WTC11 (cell line): ENCODE measurements around the gene AFG3L2. TPM values are rescaled to one million over a fixed set of nuclear protein-coding genes. Genes with fewer than 3 reads are reported as not detected.

Experiments used
- ATAC-seq: fragments of 200-7000 bp; cut with Tn5 transposase; 2 replicates; pipeline ENCODE4 v1.10.0; 2021; ENCODE audit warnings: mild to moderate bottlenecking, moderate library complexity
- CTCF ChIA-PET: fragments of 300-600 bp; sonication (Branson Sonifier 250); formaldehyde crosslinking; loops from one replicate; lab custom pipeline; 2021; ENCODE audit warnings: antibody characterized with exemption; lab: Charles Lee
- POLR2A ChIA-PET: fragments of 350-600 bp; sonication (Branson Sonifier 250); formaldehyde crosslinking; loops from one replicate; lab custom pipeline; 2021; ENCODE audit warnings: antibody characterized with exemption; lab: Charles Lee
- DNase-seq: peaks from one replicate; pipeline ENCODE4 v3.0.0; 2021; ENCODE audit warnings: low spot score
- H3K27ac Mint-ChIP-seq: 2 replicates; pipeline ENCODE4 v1.8.0; 2021; ENCODE audit warnings: mixed read lengths
- H3K27me3 Mint-ChIP-seq: 2 replicates; pipeline ENCODE4 v1.8.0; 2021; ENCODE audit warnings: low read depth, mild to moderate bottlenecking, moderate library complexity, mixed read lengths
- H3K36me3 Mint-ChIP-seq: 2 replicates; pipeline ENCODE4 v1.8.0; 2021; ENCODE audit warnings: mixed read lengths
- H3K4me1 Mint-ChIP-seq: 2 replicates; pipeline ENCODE4 v1.8.0; 2022; ENCODE audit warnings: mixed read lengths
- H3K4me3 Mint-ChIP-seq: 2 replicates; pipeline ENCODE4 v1.8.0; 2021; ENCODE audit warnings: mild to moderate bottlenecking, moderate library complexity, mixed read lengths
- H3K9me3 Mint-ChIP-seq: 2 replicates; pipeline ENCODE4 v1.8.0; 2021; ENCODE audit warnings: mixed read lengths
- FOXK1 ChIP-seq: sonication (generic); formaldehyde crosslinking; IDR thresholded peaks from 2 replicates; pipeline ENCODE4 v1.8.0; 2022; ENCODE audit warnings: mild to moderate bottlenecking, moderate library complexity, missing genetic modification reagents
- JUN ChIP-seq: sonication (generic); formaldehyde crosslinking; IDR thresholded peaks from 2 replicates; pipeline ENCODE4 v1.8.0; 2023; ENCODE audit warnings: mild to moderate bottlenecking, missing genetic modification reagents
- NFYB ChIP-seq: sonication (generic); formaldehyde crosslinking; conservative IDR thresholded peaks from 2 replicates; pipeline ENCODE4 v1.8.0; 2022; ENCODE audit warnings: low read depth, missing genetic modification reagents
- SOX15 ChIP-seq: fragments of 250-450 bp; sonication (Bioruptor Pico); IDR thresholded peaks from 2 replicates; pipeline ENCODE4 v1.9.0; 2021; ENCODE audit warnings: mild to moderate bottlenecking
- TP53 ChIP-seq: sonication (generic); formaldehyde crosslinking; IDR thresholded peaks from 2 replicates; pipeline ENCODE4 v1.8.1; 2023; ENCODE audit warnings: mild to moderate bottlenecking, missing genetic modification reagents
- ZNF671 ChIP-seq: fragments of 250-450 bp; sonication (Bioruptor Pico); IDR thresholded peaks from 2 replicates; pipeline ENCODE4 v1.8.0; 2021; ENCODE audit warnings: mild to moderate bottlenecking
- total RNA-seq: library from RNA; stranded (reverse); gene quantifications from 3 replicates; pipeline ENCODE4 v1.2.3, GENCODE V29; 2021
- TF ChIP-seq, protein P1 (sequence below): sonication (generic); formaldehyde crosslinking; IDR thresholded peaks from 2 replicates; pipeline ENCODE4 v1.8.1; 2023; ENCODE audit warnings: mild to moderate bottlenecking, missing genetic modification reagents, moderate library complexity
- TF ChIP-seq, protein P2 (sequence below): sonication (generic); formaldehyde crosslinking; IDR thresholded peaks from 2 replicates; pipeline ENCODE4 v1.8.1; 2022; ENCODE audit warnings: low read depth, missing genetic modification reagents, borderline replicate concordance
- TF ChIP-seq, protein P3 (sequence below): fragments of 250-450 bp; sonication (Bioruptor Pico); IDR thresholded peaks from 2 replicates; pipeline ENCODE4 v1.9.0; 2021; ENCODE audit warnings: mild to moderate bottlenecking
- TF ChIP-seq, protein P4 (sequence below): sonication (generic); formaldehyde crosslinking; IDR thresholded peaks from 2 replicates; pipeline ENCODE4 v1.8.1; 2023; ENCODE audit warnings: mild to moderate bottlenecking, missing genetic modification reagents
- TF ChIP-seq, protein P5 (sequence below): sonication (generic); formaldehyde crosslinking; IDR thresholded peaks from 2 replicates; pipeline ENCODE4 v1.8.0; 2022; ENCODE audit warnings: mild to moderate bottlenecking, missing genetic modification reagents
- TF ChIP-seq, protein P6 (sequence below): sonication (generic); formaldehyde crosslinking; IDR thresholded peaks from 2 replicates; pipeline ENCODE4 v1.8.0; 2022; ENCODE audit warnings: mild to moderate bottlenecking, missing genetic modification reagents
- TF ChIP-seq, protein P7 (sequence below): sonication (generic); formaldehyde crosslinking; IDR thresholded peaks from 2 replicates; pipeline ENCODE4 v1.8.1; 2023; ENCODE audit warnings: mild to moderate bottlenecking, missing genetic modification reagents

Gene AFG3L2
- total RNA-seq, 1 experiment from 2014 or later, result 109 TPM

DNA sequence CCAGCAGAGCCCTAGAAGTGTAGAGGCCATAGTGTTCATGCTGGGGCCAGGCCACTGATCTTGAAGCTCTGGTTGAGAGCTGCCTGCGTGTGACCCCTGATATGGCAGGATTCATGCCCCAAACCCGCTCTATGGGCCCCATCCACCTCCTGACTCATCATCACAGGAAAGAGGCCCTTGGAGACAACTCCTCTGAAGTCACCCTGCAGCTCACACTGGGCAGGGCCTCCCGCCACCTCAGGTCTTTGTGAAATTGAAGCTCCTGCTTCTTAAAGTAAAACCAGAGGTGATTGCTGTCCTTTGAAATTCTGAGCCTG lies 81.0 kb downstream of the AFG3L2 start:
- Mint-ChIP-seq H3K9me3 (peaks cover 5% of the 10 kb centered on the region; the same call in 1 of the 2 replicates), H3K36me3 (peaks cover 5% of the 10 kb centered on the region; the same call in 1 of the 2 replicates), H3K27me3 (no peaks in the 10 kb centered on the region), H3K4me1 (peaks cover 6% of the 10 kb centered on the region), H3K27ac (no peak overlapping the region), H3K4me3 (no peak overlapping the region)
- CTCF ChIA-PET, result interaction anchor here (0.9 kb wide), 1 partner anchor 32 kb away, joined by 3 read pairs; no protein-coding TSS in a partner anchor
- DNase-seq (no peak), ATAC-seq (no peak)
- TF ChIP-seq, protein P1, sequence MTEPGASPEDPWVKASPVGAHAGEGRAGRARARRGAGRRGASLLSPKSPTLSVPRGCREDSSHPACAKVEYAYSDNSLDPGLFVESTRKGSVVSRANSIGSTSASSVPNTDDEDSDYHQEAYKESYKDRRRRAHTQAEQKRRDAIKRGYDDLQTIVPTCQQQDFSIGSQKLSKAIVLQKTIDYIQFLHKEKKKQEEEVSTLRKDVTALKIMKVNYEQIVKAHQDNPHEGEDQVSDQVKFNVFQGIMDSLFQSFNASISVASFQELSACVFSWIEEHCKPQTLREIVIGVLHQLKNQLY, result no peak
- TF ChIP-seq, protein P2, sequence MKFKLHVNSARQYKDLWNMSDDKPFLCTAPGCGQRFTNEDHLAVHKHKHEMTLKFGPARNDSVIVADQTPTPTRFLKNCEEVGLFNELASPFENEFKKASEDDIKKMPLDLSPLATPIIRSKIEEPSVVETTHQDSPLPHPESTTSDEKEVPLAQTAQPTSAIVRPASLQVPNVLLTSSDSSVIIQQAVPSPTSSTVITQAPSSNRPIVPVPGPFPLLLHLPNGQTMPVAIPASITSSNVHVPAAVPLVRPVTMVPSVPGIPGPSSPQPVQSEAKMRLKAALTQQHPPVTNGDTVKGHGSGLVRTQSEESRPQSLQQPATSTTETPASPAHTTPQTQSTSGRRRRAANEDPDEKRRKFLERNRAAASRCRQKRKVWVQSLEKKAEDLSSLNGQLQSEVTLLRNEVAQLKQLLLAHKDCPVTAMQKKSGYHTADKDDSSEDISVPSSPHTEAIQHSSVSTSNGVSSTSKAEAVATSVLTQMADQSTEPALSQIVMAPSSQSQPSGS (CRISPR knock-in tag), result no peak
- TF ChIP-seq, protein P3, sequence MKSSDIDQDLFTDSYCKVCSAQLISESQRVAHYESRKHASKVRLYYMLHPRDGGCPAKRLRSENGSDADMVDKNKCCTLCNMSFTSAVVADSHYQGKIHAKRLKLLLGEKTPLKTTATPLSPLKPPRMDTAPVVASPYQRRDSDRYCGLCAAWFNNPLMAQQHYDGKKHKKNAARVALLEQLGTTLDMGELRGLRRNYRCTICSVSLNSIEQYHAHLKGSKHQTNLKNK, result no peak
- POLR2A ChIA-PET, result no interaction called here

DNA sequence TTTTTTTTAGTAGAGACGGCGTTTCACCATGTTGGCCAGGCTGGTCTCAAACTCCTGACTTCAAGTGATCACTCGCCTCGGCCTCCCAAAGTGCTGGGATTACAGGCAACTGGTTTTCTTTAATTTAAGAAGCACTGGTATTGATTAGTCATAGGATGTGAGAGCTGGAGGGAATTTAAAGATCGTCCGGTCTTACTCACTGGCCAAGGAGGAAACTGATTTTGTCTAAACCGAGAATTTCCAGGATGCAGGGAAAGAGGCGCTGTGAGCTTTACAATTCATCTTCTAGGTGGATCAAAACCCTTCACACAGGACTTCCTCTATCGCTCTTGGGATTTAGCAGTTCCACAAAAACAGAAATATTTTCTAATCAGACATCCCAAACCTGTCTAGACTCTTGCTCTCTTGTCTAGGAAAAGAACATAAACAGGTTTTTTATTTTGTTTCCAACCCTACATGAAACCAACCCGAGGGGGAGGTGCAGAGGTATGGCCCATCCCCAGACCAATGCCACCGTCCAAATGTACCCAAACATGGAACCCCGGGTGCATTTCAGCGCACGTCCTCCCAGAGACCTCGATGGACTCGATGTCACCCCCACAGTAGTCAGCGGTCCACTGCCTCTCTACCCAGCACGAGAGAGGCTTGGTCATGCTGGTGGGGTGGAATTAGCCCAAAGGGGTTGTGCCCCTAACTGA lies 81.5 kb downstream of the AFG3L2 start:
- H3K4me1 Mint-ChIP-seq, result peaks cover 6% of the 10 kb centered on the region

More for the DNA sequence above, 81.5 kb downstream of the AFG3L2 start:
- Mint-ChIP-seq H3K27me3 (no peaks in the 10 kb centered on the region), H3K27ac (no peak overlapping the region), H3K9me3 (peaks cover 5% of the 10 kb centered on the region; the same call in 1 of the 2 replicates), H3K4me3 (no peak overlapping the region), H3K36me3 (peaks cover 5% of the 10 kb centered on the region; the same call in 1 of the 2 replicates)
- ATAC-seq (no peak), DNase-seq (no peak)
- no peak for TF ChIP-seq NFYB
- TF ChIP-seq, protein P4, sequence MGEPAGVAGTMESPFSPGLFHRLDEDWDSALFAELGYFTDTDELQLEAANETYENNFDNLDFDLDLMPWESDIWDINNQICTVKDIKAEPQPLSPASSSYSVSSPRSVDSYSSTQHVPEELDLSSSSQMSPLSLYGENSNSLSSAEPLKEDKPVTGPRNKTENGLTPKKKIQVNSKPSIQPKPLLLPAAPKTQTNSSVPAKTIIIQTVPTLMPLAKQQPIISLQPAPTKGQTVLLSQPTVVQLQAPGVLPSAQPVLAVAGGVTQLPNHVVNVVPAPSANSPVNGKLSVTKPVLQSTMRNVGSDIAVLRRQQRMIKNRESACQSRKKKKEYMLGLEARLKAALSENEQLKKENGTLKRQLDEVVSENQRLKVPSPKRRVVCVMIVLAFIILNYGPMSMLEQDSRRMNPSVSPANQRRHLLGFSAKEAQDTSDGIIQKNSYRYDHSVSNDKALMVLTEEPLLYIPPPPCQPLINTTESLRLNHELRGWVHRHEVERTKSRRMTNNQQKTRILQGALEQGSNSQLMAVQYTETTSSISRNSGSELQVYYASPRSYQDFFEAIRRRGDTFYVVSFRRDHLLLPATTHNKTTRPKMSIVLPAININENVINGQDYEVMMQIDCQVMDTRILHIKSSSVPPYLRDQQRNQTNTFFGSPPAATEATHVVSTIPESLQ (CRISPR knock-in tag), result no peak
- TF ChIP-seq FOXK1 (CRISPR knock-in tag), result no peak
- TF ChIP-seq, protein P1, result no peak
- no peak for TF ChIP-seq ZNF671 (CRISPR knock-in tag)
- TF ChIP-seq, protein P5, sequence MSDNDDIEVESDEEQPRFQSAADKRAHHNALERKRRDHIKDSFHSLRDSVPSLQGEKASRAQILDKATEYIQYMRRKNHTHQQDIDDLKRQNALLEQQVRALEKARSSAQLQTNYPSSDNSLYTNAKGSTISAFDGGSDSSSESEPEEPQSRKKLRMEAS (CRISPR knock-in tag), result no peak
- no peak for TF ChIP-seq JUN (CRISPR knock-in tag)
- TF ChIP-seq, protein P6, sequence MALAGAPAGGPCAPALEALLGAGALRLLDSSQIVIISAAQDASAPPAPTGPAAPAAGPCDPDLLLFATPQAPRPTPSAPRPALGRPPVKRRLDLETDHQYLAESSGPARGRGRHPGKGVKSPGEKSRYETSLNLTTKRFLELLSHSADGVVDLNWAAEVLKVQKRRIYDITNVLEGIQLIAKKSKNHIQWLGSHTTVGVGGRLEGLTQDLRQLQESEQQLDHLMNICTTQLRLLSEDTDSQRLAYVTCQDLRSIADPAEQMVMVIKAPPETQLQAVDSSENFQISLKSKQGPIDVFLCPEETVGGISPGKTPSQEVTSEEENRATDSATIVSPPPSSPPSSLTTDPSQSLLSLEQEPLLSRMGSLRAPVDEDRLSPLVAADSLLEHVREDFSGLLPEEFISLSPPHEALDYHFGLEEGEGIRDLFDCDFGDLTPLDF, result no peak
- no peak for TF ChIP-seq TP53 (CRISPR knock-in tag)
- TF ChIP-seq, protein P7, sequence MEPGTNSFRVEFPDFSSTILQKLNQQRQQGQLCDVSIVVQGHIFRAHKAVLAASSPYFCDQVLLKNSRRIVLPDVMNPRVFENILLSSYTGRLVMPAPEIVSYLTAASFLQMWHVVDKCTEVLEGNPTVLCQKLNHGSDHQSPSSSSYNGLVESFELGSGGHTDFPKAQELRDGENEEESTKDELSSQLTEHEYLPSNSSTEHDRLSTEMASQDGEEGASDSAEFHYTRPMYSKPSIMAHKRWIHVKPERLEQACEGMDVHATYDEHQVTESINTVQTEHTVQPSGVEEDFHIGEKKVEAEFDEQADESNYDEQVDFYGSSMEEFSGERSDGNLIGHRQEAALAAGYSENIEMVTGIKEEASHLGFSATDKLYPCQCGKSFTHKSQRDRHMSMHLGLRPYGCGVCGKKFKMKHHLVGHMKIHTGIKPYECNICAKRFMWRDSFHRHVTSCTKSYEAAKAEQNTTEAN, result no peak
- TF ChIP-seq SOX15 (CRISPR knock-in tag), result no peak
- ChIA-PET POLR2A (no interaction called here), CTCF (no interaction called here)
